Stromal cell of bone marrow (primary cell): ENCODE measurements around the gene TLK2.

Experiments
- DNase-seq: peaks from one replicate; pipeline ENCODE4 v3.0.0-alpha.2; 2012; ENCODE audit warnings: low read depth

Gene TLK2

DNA sequence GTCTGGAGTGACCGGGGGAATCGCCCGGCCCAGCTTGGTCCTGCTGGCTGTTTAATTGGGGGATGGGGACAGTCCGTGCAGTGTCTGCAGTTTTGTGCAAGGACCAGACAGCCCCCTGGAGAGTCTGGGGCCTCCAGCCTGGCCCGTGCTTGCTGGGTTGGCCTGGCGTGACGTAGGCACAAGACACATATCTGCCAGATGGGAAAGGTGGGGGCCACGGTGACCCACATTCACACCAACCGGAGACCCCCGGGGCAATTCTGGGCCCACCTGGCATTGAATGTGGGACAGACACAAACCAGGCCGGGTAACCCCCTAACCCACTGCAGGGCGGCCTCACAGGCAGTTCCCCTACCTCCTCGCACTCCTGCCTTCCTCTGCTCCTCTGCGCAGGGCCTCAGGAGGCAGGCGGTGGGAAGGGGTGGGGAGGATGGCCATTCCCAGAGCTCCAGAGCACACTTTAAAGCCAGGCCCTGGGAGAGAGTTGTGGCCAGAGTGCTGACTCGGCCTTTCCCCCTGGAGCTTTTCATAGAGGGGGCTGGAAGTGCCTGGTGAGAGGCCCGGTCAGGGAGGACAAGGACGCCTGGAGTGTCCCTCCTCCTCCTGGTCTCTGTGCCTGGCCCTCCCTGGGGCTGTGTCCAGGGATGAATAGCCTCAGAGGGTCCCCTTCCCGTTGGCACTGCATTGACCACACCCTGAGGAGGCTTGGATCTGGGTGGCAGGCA lies 150.4 kb downstream of the TLK2 start:
- no peak for DNase-seq

DNA sequence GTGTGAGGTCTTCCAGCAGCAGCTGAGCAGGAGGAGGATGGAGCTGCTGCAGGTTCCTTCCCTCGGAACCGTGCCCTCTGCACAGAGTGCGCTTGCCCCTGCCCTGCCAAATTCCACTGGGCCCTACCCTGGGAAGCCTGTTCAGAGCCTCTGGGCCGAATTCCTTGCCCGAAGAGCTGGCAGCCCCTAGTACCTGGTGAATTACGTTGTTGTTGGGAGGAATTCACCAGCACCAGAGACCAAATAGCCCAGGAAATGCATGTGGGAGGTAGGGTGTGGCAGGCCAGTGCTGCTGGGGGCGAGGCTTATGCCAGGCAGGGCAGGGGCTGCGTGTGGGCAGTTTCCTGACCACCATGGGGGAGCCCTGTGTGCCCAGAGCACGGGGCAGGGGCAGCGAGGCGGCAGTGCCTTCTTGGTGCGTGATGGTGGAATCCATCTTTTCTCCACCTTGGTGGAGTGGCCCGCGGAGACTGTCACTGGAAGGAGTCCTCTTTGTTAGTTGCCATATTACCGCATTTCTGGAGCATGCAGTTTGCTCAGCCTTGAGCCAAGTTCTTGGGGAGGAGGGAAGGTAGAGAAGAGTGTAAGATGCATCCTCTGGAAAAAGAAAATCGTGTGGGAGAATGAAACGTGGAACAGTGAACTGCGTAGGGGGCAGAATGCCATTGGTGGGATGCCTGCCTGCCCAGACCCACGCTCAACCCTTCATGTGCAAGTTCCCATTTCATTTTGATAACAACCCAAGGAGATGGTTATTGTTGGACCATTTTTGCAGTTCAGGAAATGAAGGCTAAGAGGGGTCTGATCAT lies 151.1 kb downstream of the TLK2 start:
- no peak for DNase-seq

DNA sequence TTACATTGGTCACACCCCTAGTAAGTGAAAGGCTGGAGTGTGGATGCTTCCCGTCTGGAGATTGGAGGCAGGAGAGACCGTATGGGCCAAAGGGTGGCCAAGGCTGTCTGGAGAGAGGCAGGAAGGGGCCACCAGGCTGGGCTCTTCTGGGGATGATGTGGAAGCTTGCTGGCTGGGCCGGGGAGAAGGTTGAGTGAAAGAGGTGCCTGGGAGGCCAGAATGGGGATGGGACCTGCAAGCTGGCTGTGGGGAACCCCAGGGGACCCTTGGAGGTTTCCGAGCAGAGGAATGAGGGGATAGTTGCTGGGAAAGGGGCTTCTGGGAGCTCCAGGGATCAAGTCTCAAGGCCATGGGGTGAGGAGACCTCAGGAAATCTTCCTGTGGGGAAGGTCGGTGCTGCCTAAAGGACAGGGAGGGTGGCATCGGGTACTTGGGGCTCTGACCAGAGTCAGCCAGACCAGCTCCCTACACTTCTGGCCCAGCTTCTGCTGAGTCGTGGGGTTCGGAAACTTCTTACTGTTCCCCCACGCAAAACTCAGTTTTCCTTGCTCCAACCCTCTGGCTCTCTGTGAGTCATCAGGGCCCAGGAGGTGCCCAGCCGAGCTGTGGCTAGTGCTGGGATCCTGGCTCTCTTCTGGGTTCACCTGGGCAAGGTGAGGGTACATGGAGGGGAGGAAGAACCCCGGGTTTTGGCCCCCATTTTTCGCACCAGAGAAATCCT lies 151.9 kb downstream of the TLK2 start:
- DNase-seq, result no peak

DNA sequence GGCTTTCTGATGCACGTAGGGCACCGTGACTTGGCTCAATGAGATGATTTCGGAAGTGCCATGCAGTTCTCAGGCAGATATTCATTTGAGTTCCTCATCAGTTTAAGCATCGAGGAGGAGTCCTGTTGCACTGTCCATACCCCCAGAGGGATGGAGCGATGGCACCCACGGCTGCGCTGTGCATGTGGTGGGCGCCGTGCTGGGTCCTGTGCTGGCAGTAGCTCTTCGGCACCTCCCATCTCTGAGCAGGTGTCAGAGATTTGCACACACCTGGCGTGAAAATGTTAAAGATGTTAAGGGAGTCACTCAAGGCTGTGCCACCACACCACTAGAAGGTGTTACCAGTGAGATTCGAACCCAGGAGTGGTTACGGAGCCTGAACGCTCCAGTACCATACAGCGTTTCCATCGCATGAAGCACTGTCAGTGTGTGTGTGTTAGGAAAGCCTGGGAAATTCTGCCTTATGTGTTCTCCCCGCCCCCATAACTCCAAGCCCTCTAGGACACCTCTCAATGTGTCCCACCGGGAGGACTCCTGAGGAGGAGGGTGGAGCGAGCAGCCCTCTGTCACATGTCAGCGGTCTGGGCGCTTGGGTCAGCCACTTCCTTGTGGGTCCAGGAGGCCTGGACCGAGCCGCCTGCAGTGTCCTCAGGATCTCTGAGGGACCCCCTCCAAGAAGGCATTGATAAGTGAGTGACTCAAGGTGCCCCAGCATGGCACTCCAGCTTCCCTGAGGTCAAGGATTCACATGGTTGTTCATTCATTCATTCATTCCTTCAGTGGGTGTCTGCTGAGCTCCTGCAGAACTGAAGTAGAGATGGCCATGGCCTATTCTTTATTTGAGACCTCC lies 152.7 kb downstream of the TLK2 start:
- no peak for DNase-seq

DNA sequence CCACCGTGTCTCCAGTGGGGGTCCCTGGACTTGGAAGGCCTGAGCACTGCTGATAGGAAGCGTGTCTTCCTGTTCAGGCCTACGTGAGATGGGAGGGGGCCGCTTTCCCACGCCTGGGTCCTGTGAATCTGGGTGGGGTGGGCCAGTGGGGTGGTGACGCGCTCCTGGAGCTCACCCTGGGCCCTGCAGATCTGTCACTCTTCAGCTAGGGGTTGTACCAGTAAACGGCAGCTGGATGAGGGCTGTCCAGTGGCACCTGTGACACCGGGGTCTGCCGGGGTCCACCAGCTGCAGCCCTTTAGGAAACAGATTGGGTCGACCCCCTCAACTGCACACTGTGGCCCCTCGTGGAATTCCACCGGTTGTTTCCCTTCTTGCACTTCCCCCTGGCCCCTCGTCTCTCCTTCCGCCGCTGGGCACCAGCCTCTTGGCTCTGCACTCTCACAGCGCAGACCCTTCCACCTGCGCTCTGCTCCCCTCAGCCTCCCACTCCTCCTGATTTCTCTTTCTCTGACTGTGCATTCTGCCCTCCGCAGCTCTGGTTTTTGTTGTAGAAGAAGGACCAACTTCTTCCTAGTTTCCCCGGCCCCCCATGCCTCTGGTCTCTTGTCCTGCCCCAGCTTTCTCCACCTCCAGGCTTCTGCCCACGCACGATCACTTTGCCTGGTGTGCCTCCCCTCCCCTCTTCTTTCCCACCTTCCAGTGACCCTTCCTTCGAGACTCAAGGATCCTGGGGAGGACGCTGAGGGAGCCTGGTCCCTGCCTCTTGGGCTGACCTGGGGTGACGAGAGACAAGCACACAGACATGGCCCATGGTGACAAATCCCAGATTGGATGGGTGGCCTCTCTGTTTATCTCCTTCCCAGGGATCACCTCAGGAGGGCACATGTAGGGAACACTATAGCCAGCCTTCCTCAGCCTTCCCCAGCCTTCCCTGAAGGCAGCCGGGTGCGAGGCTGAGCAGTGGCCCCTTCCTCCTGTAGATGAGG lies 153.6 kb downstream of the TLK2 start:
- DNase-seq, result no peak

DNA sequence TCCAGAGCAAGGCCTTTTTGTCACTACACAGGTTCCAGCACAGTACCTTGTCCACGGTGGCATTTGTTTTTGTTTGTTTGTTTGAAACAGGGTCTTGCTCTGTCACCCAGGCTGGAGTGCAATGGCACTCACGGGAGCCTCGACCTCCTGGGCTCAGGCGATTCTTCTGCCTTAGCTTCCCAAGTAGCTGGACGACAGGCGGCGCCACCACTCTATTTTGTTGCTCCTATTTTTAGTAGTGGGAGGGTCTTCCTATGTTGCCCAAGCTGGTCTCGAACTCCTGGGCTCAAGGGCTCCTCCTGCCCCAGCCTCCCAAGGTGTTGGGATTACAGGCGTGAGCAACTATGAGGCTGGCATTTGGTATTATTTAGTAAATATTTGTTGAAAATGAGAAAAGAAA lies 159.2 kb downstream of the TLK2 start:
- no peak for DNase-seq

DNA sequence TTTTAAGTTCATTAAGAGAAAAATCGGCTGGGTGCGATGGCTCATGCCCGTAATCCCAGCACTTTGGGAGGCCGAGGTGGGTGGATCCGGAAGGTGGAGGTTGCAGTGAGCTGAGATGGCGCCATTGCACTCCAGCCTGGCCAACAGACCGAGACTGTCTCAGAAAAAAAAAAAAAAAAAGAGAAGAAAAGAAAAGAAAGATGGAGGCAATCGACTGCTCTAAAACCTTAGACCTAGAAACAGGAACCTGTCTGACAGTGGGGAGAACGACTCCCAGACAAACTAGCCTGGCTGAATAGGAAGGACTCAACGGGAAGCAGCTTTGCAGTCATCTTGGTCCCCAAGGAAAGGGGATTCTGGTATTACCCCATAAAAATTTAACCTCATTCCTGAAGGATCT lies 162.5 kb downstream of the TLK2 start:
- no peak for DNase-seq

DNA sequence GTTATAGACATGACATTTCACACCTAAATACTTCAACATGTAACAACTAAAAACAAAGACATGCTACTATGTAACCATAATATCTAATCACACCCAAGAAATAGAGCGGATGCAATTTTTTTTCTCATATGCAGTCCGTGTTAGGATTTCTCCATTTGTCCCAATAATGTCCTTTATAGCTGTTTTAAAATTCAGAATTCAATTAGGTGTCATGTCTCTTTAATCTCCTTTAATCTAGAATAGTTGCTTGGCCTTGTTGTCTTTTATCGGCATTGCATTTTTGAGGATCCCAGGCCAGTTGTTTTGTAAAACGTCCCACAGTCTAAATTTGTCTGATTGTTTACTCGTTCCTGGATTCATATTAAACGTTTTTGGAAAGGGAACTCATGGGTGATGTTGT lies 163.3 kb downstream of the TLK2 start:
- DNase-seq, result no peak

DNA sequence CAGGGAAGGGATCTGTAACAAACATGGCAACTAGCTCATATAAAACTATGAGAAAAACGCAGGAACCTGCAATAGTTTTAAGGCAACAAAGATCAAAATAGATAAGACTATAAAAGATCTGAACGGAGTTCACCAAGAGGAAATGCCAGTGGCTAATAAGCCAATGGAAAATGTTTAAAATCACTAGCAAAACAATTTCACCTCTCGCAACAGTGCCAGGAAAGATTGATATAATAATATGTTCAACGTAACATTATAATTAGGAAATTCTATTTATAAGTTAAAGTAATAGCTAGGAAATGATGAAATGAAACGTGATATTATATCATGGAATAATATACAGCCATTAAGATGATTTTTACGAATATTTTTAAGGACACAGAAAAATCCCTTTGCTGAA lies 164.9 kb downstream of the TLK2 start:
- DNase-seq, result no peak

DNA sequence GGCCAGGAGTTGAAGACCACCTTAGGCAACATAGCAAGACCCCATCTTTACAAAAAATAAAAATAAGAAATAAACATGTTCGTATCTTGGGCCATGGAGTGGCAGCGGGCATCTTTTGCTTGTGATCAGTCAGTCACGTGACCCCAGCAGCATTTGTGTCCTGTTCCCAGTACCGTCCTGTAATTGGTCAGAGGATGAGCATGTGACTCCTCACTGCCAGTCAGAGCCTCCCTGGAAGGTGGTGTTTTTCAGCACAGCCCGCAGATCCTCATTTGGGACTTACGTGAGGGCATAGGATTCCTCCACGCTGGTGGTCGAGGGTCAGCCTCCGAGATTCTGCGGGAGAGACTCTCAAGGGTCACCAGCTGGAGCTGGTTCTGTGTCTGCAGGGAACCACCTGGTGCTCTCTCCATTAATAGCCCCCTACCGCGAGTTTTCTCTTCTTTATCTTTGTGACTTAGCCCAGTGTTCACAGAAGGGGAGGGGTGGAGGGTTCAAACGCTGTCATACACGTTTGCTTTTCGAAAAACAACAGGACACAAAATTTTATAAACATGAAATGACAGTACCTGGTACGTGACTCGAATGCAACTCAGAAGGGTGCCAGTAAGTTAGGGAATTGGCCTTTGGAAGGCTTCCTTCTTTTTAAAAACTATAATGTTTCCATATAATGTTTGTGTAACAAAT lies 166.0 kb downstream of the TLK2 start:
- no peak for DNase-seq

DNA sequence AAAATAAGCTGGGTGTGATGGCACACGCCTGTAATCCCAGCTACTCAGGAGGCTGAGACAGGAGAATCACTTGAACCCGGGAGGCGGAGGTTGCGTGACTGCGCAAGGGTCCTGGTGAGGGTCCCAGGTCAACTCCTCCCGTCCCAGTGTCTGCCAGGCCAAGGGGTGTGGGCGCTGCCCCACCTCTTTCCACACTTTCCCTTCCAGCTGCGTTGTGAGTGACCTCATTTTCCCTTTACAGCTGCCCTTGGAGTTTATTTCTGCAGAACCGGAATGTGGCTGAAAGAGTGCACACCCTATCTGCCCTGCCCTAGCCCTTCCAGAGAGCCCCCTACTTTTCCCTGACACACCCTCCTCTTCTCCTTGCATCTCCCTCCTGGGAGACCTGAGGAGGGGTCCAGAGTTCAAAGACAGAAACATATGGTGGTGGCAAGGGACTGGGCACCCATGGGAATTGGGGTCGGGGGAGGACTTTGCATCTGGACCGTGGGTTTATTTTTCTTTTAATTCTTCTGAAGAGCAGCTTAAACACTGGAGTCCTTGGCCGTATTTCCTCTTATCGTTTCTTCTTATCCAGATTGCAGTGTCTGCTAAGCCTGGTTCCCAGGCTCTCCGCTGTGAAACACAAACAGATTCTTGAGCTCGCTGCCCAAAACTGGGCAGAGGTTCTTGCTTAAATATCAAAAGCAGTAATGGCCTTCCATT lies 169.8 kb downstream of the TLK2 start:
- no peak for DNase-seq

DNA sequence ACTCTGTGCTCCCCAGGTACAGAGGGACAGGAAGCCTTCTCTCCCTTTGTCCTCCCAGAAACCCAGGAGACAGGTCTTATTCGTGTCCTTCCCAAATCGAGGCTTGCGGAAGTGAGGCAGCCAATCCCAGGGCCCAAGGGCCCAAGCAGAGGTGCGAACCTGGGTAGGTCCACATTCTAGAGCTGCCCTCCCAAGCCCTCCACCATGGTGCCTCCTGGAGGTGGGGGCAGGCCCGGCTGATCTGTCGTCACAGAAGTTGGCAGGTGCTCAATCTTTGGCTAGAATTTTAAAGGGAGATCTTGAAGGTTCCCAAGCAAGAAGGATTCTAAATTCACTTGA lies 170.3 kb downstream of the TLK2 start:
- DNase-seq, result no peak

DNA sequence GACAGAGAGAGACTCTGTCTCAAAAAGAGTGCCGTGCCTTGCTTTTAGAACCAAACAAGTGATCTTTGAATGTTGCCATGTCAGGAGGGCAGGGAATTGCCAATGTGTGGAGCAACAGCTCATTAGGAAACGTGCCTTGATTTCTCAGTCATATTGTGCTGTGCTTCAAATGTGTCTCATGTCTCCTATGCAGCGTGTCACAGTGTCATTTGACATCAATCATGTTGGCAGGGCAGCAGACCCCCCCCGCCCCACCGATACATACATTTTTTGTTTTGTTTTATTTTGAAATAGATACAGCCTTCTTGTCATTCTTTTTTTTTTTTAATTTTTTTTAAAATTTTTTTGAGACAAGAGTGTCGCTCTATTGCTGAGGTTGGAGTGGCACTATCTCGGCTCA lies 170.9 kb downstream of the TLK2 start:
- no peak for DNase-seq

DNA sequence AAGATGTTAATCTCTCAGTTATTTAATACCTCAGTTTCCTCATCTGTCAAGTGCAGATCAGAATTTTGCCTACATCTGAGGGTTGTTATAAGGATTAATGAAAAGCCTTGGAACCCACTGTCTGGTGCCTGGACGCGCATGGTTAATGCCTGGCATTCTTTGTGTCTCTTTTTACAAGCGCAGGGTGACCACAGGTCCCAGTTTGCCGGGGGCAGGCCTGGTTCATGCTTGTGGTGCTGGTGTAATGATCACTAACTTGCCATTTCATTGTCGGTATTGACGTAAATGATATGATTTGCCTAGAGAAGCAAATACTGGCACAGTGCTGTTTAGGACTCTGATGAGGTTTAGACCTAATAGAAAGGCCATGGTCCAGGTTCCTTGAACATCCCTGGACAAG lies 172.0 kb downstream of the TLK2 start:
- DNase-seq, result no peak

DNA sequence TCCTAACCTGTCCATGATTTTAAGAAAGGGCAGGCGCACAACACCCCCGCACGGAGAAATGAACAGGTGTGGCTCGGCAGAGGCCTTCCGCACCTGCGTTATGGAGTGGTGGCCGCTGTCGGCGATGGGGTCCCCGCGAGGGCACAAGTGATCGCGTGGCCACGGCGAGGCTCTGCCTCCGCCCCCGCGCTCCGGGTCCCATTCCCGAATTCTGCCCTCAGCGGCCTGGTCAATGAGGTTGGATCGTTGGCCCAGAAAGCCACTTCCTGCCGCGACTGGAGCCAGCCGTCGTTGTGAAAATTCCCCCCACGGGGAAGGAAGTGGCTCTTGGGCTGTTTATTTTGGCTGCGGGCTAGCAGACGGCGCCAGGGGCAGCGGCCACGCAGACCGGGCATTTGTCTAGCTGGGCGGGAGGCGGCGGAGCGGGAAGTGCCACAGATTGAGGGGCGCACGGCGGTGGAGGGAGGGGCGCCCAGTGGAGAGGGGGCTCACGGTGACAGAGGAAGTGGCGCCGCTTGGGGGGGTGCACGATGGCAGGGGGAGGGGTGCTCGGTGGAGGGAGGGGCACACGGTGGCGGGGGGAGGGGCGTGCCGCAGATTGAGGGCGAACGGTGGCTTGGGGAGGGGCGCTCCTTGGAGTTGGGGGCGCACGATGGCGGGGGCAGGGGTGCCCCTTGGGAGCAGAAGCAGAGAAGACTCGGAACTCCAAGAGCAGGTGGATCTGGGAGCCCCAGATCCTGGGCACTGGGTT lies 173.8 kb downstream of the TLK2 start:
- no peak for DNase-seq

DNA sequence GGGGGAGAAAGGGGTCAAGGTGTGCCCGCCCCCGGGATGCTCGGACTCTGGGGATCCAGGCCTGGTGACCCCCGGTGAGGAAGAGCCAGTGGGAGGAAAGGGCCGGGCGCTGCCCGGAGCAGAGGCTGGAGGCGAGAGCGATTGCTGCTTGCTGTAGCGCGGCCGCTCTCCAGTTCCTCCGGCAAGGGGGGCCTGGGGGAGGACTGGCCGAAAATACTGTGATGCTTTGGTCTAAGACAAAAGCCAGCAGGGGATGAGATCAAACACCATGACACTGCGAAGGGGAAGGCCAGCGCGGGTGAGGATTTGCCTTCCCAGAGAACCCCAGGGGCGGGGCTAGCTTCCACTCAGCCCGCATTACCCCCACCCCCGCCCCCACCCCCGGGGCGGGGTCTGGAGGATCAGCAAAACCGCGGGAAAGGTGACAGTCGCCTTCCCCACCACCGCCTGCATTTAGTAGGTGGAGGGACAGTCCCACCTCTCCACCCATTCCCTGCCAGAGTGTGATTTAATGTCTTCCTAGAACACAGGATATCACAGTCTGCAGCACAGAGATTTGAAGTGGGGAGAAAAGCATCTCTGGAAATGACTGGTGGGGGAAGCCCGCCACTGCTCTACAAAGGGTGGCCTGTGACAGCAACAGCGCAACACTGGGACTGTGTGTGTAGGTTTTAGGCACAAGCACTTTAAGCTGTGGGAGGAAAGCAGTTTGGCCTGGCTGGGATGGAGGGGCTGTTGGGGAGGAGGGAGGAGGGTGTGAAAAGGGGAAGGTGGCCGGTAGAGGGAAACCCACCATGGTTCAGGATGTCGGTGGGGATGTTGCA lies 174.6 kb downstream of the TLK2 start:
- DNase-seq, result no peak

DNA sequence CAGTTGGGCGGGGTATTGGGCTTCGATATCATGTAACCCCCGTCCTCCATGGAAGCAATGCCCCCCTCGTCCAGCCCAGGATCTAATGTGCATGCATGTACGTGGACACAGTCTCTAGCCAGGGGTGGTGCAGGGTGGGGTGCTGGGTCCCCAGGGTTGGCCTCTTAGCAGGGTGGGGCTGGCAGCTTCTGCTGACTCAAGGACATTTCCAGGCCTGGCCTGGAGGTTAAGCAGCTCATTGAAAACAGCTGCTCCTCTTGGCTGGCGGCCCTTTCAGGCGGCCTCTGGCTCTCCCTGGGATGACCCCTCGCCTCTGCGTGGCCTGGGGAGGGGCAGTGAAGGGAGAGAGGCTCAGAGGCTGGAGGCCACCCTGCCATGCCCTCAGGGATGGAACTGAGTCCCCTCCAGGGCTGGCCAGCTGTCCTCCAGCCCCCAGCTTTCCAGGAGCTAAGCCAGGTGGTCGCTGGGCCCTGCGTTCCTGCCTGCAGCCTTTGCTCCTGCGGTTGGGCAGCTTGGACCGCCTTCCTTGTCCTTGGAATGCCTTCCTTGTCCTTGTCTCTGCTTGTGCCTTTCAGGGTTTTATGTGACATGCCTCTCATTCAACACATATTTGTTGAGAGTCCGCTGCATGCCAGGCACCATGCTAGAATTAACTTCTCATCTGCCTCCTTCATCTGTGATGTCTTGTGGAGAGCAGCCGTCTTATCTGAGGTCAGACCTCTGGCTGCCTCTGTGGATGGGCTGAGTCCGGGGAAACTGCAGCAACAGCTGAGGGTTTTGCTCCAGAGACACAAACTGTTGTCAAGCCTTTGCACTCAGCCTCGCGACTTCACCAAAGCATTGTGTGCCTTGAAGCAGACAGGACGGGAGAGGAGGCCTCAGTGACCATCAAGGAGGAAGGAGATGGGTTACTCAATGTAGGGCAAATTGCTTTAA lies 175.5 kb downstream of the TLK2 start:
- DNase-seq, result peak; percentile 72
